Ovary (tissue), 9 donors: ENCODE data around the gene GINS3. TPM values are rescaled to one million over a fixed set of nuclear protein-coding genes. Genes with fewer than 3 reads are reported as not detected.

ENCODE experiments used
- DNase-seq, 5 donors: peaks; one replicate each; pipeline ENCODE4 v3.0.0-alpha.2; 2019 to 2020
- H3K27ac ChIP-seq, 2 donors: fragments of 200-600 bp; one replicate each; pipeline versions ENCODE4 v1.5.1 to v1.8.0; 2019 to 2022
- H3K27me3 ChIP-seq: fragments of 200-600 bp; one replicate; pipeline ENCODE4 v1.8.0; 2022
- H3K36me3 ChIP-seq: fragments of 200-600 bp; sonication (generic); one replicate; pipeline ENCODE4 v1.5.1; 2019
- H3K4me1 ChIP-seq: one replicate; pipeline ENCODE4 v1.8.1; 2013; ENCODE audit warnings: mild to moderate bottlenecking, moderate library complexity; ENCODE audit not compliant: insufficient read depth
- H3K4me3 ChIP-seq: fragments of 200-600 bp; sonication (generic); one replicate; pipeline ENCODE4 v1.5.1; 2017
- H3K9me3 ChIP-seq, 2 donors: fragments of 200-600 bp in 1 of 2; sonication (generic) in 1 of 2; one replicate each; pipeline versions ENCODE4 v1.5.1 to v1.8.1; 2013 to 2019; ENCODE audit warnings: mild to moderate bottlenecking in 1 of 2, moderate library complexity in 1 of 2
- EP300 ChIP-seq: sonication (generic); formaldehyde crosslinking; IDR thresholded peaks from one replicate; pipeline ENCODE4 v1.6.1; 2017; ENCODE audit warnings: antibody characterized with exemption
- POLR2A ChIP-seq: fragments of 450-650 bp; IDR thresholded peaks from one replicate; pipeline ENCODE4 v1.6.1; 2017; ENCODE audit warnings: antibody characterized with exemption, mild to moderate bottlenecking, moderate library complexity
- WGBS, 3 donors: extraction: QIAGEN DNeasy Blood & Tissue Kit in 1 of 3; methylation state at CpG; one replicate each; pipeline versions ENCODE4 v1.1.5 to v1.1.7; 2013 to 2017; 5-methylcytosine and 5-hydroxymethylcytosine counted together
- intact Hi-C, 4 donors: fragments of 100-400 bp; cut with DNase I; formaldehyde crosslinking; loops; one replicate each; pipeline versions ENCODE4 v1.11.0 to v1.15.1; 2022 to 2023
- polyA plus RNA-seq, 2 donors: library from polyadenylated mRNA; stranded (reverse); fragments of 200-250 nt in 1 of 2; fragments of 350-450 nt in 1 of 2; fragmentation: Illumina TruSeq in 1 of 2; extraction: RNeasy Lipid Tissue Mini Kit (QIAGEN cat#74804) in 1 of 2; gene quantifications; one replicate each; pipeline ENCODE4 v1.2.3, GENCODE V29; 2013 to 2014
- total RNA-seq, 7 donors: library from RNA; depleted of rRNA in 2 of 7; stranded (reverse); fragments of >200 nt in 2 of 7; fragmentation: NEBNext Ultra II Directional in 3 of 7; extraction: Animal tissue kit (Norgen Biotek cat#: 25700) in 3 of 7; gene quantifications; one replicate each; pipeline versions ENCODE4 v1.1.0 to v1.2.4, GENCODE V29; 2016 to 2023
- TF ChIP-seq, protein P1 (sequence below), 3 donors: fragments of 450-650 bp in 2 of 3; fragments of 200-600 bp in 1 of 3; IDR thresholded peaks; one replicate each; pipeline versions ENCODE4 v1.5.1 to v1.8.0; 2016 to 2022; ENCODE audit warnings: antibody characterized with exemption in 3 of 3, mild to moderate bottlenecking in 1 of 3
- donor health status: DM: no; HTN: no; CAD: no; lungs with moderate emphysema.
- donor health status: DM: no; HTN: no; CAD: no.
- donor health status: Bipolar disorder and iron deficiency.
- donor health status: DM: yes; HTN: yes; CAD: no.
- donor health status: DM: no; HTN: no; CAD: no.
- donor health status: DM: yes; HTN: yes; CAD: no.

The GINS3 gene
- total and polyA plus RNA-seq, 9 donors, result 0.72 to 4.8 (median 1.7) TPM

DNA sequence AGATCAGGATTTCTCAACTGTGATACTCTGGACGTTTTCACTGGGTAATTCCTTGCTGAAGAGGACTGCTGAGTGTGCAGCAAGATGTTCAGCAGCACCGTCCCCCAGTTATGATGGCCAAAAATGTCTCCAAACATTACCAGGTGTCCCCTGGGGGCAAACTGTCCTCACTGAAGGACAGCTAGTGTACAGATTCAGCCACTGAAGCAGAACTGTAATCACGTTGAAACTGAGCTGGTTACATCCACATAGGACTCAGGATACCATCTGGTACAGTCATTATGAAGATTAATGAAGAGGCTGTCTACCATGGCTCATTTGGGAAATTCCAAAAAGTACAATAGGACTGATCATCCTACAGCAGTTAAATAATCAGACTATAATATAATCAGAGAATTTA is 43.3 kb upstream of the GINS3 start:
- Histone ChIP-seq H3K36me3 (no peaks in the 10 kb centered on the region), H3K27me3 (no peaks in the 10 kb centered on the region), H3K27ac (no peak overlapping the region), H3K4me1 (no peaks in the 10 kb centered on the region), H3K9me3 (no peaks in the 10 kb centered on the region), H3K4me3 (no peak overlapping the region)
- no peak for DNase-seq
- 27 to 35% (median 30%) methylated on average over 3 of the region's 3 CpGs for WGBS, 3 donors
- intact Hi-C loops, result no loop called here
- TF ChIP-seq, protein P1, sequence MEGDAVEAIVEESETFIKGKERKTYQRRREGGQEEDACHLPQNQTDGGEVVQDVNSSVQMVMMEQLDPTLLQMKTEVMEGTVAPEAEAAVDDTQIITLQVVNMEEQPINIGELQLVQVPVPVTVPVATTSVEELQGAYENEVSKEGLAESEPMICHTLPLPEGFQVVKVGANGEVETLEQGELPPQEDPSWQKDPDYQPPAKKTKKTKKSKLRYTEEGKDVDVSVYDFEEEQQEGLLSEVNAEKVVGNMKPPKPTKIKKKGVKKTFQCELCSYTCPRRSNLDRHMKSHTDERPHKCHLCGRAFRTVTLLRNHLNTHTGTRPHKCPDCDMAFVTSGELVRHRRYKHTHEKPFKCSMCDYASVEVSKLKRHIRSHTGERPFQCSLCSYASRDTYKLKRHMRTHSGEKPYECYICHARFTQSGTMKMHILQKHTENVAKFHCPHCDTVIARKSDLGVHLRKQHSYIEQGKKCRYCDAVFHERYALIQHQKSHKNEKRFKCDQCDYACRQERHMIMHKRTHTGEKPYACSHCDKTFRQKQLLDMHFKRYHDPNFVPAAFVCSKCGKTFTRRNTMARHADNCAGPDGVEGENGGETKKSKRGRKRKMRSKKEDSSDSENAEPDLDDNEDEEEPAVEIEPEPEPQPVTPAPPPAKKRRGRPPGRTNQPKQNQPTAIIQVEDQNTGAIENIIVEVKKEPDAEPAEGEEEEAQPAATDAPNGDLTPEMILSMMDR (IDR thresholded peaks at IDR 0.05), result no peak
- no peak for TF ChIP-seq POLR2A
- TF ChIP-seq EP300, result no peak

DNA sequence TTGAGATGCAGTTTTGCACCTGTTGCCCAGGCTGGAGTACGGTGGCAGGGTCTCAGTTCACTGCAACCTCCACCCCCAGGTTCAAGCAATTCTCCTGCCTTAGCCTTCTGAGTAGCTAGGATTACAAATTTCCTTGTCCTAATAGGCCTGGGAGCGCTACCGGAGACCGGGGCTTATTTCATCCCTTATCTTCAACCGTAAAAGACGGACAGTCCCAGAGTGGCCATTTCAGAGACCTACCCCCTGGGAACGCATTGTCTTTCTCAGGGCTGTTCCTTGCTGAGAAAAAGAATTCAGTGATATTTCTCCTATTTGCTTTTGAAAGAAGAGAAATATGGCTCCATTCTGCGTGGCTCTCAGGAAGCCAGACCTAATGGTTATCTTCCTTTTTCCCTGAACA is 39.6 kb upstream of the GINS3 start:
- TF ChIP-seq POLR2A (no peak), EP300 (no peak)
- TF ChIP-seq, protein P1 (IDR thresholded peaks at IDR 0.05), result no peak
- WGBS, 3 donors, result 69 to 74% (median 71%) methylated on average over 8 of the region's 8 CpGs

DNA sequence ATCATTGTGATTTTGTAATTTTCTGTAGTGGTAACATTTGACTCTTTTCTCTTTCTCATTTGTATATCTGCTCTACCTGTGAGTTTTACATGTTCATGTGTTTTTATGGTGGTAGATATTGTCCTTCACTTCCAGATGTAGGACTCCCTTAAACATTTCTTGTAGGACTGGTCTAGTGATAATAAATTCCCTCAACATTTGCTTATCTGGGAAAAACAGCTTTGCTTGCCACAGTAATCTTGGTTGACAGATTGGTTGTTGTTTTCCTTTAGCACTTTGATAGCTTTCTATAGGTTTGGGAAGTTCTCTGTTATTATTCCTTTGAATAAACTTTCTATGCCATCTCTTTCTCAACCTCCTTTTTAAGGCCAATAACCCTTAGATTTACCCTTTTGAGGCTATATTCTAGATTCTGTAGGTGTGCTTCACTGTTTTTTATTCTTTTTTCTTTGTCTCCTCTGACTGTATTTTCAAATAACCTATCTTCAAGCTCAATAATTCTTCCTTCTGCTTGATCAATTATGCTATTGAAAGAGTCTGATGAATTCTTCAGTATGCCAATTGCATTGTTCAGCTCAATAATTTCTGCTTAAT is 32.1 kb upstream of the GINS3 start:
- no peak for DNase-seq
- H3K27me3 ChIP-seq, result no peaks in the 10 kb centered on the region
- no peaks in the 10 kb centered on the region for H3K9me3 ChIP-seq
- no peak overlapping the region for H3K4me3 ChIP-seq
- H3K36me3 ChIP-seq, result no peaks in the 10 kb centered on the region
- TF ChIP-seq EP300, result no peak
- no peak for TF ChIP-seq POLR2A
- TF ChIP-seq, protein P1 (IDR thresholded peaks at IDR 0.05), result no peak
- no peaks in the 10 kb centered on the region for H3K4me1 ChIP-seq
- H3K27ac ChIP-seq, result no peak overlapping the region
- intact Hi-C loops, result no loop called here

More for the DNA sequence above, 39.6 kb upstream of the GINS3 start:
- no peak overlapping the region for H3K27ac ChIP-seq
- no peaks in the 10 kb centered on the region for H3K9me3 ChIP-seq
- intact Hi-C loops, result loop anchor here in 1 of 4 donors (10.0 kb wide), 1 partner anchor 62 kb away; no protein-coding TSS in a partner anchor
- no peaks in the 10 kb centered on the region for H3K27me3 ChIP-seq
- H3K4me1 ChIP-seq, result no peaks in the 10 kb centered on the region
- H3K4me3 ChIP-seq, result no peak overlapping the region
- DNase-seq, result no peak
- H3K36me3 ChIP-seq, result no peaks in the 10 kb centered on the region

DNA sequence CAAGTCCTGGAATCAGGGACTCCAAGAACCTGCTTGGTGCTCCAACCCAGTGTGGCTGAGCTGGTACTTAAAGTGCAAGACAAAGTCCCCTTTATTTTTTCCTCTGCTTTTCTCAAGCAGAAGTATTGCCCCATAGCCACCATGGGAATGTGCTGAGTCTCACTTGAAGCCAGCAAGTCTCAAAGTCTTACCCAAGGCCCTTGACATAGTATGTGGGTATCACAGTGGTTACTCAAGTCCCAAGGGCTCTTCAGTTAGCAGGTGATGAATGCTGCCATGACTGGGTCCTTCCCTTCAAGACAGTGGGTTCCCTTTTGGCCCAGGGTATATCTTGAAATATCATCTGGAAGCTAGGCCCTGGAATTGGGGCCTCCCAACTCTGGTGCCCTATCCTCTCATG is 30.5 kb upstream of the GINS3 start:
- TF ChIP-seq EP300, result no peak
- TF ChIP-seq, protein P1 (IDR thresholded peaks at IDR 0.05), result no peak
- no peak for TF ChIP-seq POLR2A
- Histone ChIP-seq H3K27ac (no peak overlapping the region), H3K36me3 (no peaks in the 10 kb centered on the region), H3K4me1 (no peaks in the 10 kb centered on the region), H3K9me3 (no peaks in the 10 kb centered on the region), H3K4me3 (no peak overlapping the region), H3K27me3 (no peaks in the 10 kb centered on the region)
- intact Hi-C loops, result no loop called here
- no peak for DNase-seq
